HFF-Myc (cell line): ENCODE measurements around the gene CDK3.

Experiments
- DNase-seq: peaks from one replicate; pipeline ENCODE4 v3.0.0-alpha.2; 2011; ENCODE audit warnings: low read depth; ENCODE audit errors: extremely low read depth
- H3K4me3 ChIP-seq: replicated peaks from 2 replicates; pipeline ENCODE4 v1.5.1; 2011; ENCODE audit warnings: low read depth, mild to moderate bottlenecking, control low read depth, low read length
- CTCF ChIP-seq: IDR thresholded peaks from 2 replicates; pipeline ENCODE4 v1.5.1; 2012; ENCODE audit warnings: mild to moderate bottlenecking, low read depth, low read length, control low read depth; ENCODE audit errors: missing control alignments

Gene CDK3

GRCh38 chr17:76003915-76004314 lies 3.3 kb downstream of the CDK3 start:
- no peak for DNase-seq
- no peak overlapping the region for H3K4me3 ChIP-seq
- TF ChIP-seq CTCF = no peak

- TF ChIP-seq CTCF = no peak
- no peak overlapping the region for H3K4me3 ChIP-seq
- DNase-seq = no peak
Measured at GRCh38 chr17:76004750-76005262, 4.2 kb downstream of the CDK3 start.

- H3K4me3 ChIP-seq = no peak overlapping the region
- peak; percentile 69 for TF ChIP-seq CTCF
- no peak for DNase-seq
Measured at GRCh38 chr17:76005263-76006149, 4.9 kb downstream of the CDK3 start.

GRCh38 chr17:76007131-76007849 lies 6.6 kb downstream of the CDK3 start:
- no peak overlapping the region for H3K4me3 ChIP-seq
- no peak for DNase-seq
- no peak for TF ChIP-seq CTCF

- DNase-seq = no peak
- TF ChIP-seq CTCF = no peak
Measured at GRCh38 chr17:76007850-76008165, 7.2 kb downstream of the CDK3 start.

GRCh38 chr17:76008208-76008607 lies 7.6 kb downstream of the CDK3 start:
- no peak for TF ChIP-seq CTCF
- H3K4me3 ChIP-seq = no peak overlapping the region
- DNase-seq = no peak

More at GRCh38 chr17:76007850-76008165, 7.2 kb downstream of the CDK3 start:
- no peak overlapping the region for H3K4me3 ChIP-seq
